Measurements from ENCODE around the gene RPN1.
"Not testable (repeated sequence)": the region's sequence is repeated elsewhere in the genome, so short reads cannot be mapped to it uniquely, and the experiment has no call there.

RPN1 gene

GRCh38 chr3:128650096-128651050, at the start of gene RPN1:
Gene RPN1, minus strand, starts transcription at chr3:128650818. Its CDS starts 18 bp downstream, at chr3:128650800.
- peak; percentile 93 to 97 for DNase-seq

GRCh38 chr3:128698211-128699047, 47.8 kb upstream of the RPN1 start:
- peak; percentile 28 to 80 for DNase-seq

- no peak for DNase-seq
Measured at GRCh38 chr3:128697341-128697740, 46.7 kb upstream of the RPN1 start.

GRCh38 chr3:128693696-128694095, 43.1 kb upstream of the RPN1 start:
- DNase-seq, result no peak

GRCh38 chr3:128689060-128689459, 38.4 kb upstream of the RPN1 start:
- no peak for DNase-seq

GRCh38 chr3:128686465-128686864, 35.8 kb upstream of the RPN1 start:
- no peak for DNase-seq

- DNase-seq, result no peak
Measured at GRCh38 chr3:128684986-128685726, 34.5 kb upstream of the RPN1 start.

GRCh38 chr3:128683957-128684356, 33.3 kb upstream of the RPN1 start:
- DNase-seq, result no peak

GRCh38 chr3:128681369-128681829, 30.8 kb upstream of the RPN1 start:
- DNase-seq, result peak in 1 of 2 experiments; percentile 71

- peak; percentile 96 to 99 for DNase-seq
Measured at GRCh38 chr3:128680603-128681368, 30.2 kb upstream of the RPN1 start.

GRCh38 chr3:128679338-128679737, 28.7 kb upstream of the RPN1 start:
- no peak for DNase-seq

GRCh38 chr3:128675802-128676201, 25.2 kb upstream of the RPN1 start:
- not testable (repeated sequence) for DNase-seq

- DNase-seq, result no peak
Measured at GRCh38 chr3:128674161-128674784, 23.7 kb upstream of the RPN1 start.

GRCh38 chr3:128667641-128668040, 17.0 kb upstream of the RPN1 start:
- no peak for DNase-seq

GRCh38 chr3:128665362-128666021, 14.9 kb upstream of the RPN1 start:
- DNase-seq, result peak in 1 of 2 experiments; percentile 36

- no peak for DNase-seq
Measured at GRCh38 chr3:128663151-128663550, 12.5 kb upstream of the RPN1 start.

- DNase-seq, result no peak
Measured at GRCh38 chr3:128655531-128655930, 4.9 kb upstream of the RPN1 start.

GRCh38 chr3:128653993-128654805, 3.6 kb upstream of the RPN1 start:
- DNase-seq, result not testable (repeated sequence)

- not testable (repeated sequence) for DNase-seq
Measured at GRCh38 chr3:128653383-128653992, 2.9 kb upstream of the RPN1 start.

All from NCI-H526 (cell line).